KMS-11 (cell line): ENCODE results near the gene FTCD.

ENCODE experiments used
- H2AFZ ChIP-seq: fragments of 200-600 bp; sonication (generic); 2 replicates; pipeline ENCODE4 v1.6.1; 2016; ENCODE audit warnings: antibody characterized with exemption, mixed run types, low read depth
- H3K27ac ChIP-seq: fragments of 200-600 bp; sonication (generic); 2 replicates; pipeline ENCODE4 v1.6.1; 2016; ENCODE audit warnings: mild to moderate bottlenecking, mixed run types
- H3K27me3 ChIP-seq: fragments of 200-600 bp; sonication (generic); 2 replicates; pipeline ENCODE4 v1.6.1; 2017; ENCODE audit warnings: mild to moderate bottlenecking, low read depth, mixed run types, moderate library complexity; ENCODE audit not compliant: insufficient read depth
- H3K36me3 ChIP-seq: fragments of 200-600 bp; sonication (generic); 2 replicates; pipeline ENCODE4 v1.6.1; 2017; ENCODE audit warnings: mild to moderate bottlenecking, mixed run types; ENCODE audit not compliant: insufficient read depth
- H3K4me1 ChIP-seq: fragments of 200-600 bp; sonication (generic); 2 replicates; pipeline ENCODE4 v1.6.1; 2016; ENCODE audit warnings: mild to moderate bottlenecking, low read depth, mixed run types; ENCODE audit not compliant: poor library complexity, severe bottlenecking
- H3K4me2 ChIP-seq: fragments of 200-600 bp; sonication (generic); 2 replicates; pipeline ENCODE4 v1.7.0; 2016; ENCODE audit warnings: mild to moderate bottlenecking, mixed run types
- H3K4me3 ChIP-seq: fragments of 200-600 bp; sonication (generic); IDR thresholded peaks from 2 replicates; pipeline ENCODE4 v1.6.1; 2017; ENCODE audit warnings: low read depth, low read length, mixed read lengths; ENCODE audit not compliant: insufficient read depth
- H3K79me2 ChIP-seq: fragments of 200-600 bp; sonication (generic); 2 replicates; pipeline ENCODE4 v1.6.1; 2016; ENCODE audit warnings: low read depth, mixed run types; ENCODE audit not compliant: insufficient read depth
- H3K9ac ChIP-seq: fragments of 200-600 bp; sonication (generic); 2 replicates; pipeline ENCODE4 v1.6.1; 2016; ENCODE audit warnings: mild to moderate bottlenecking, mixed run types
- H4K20me1 ChIP-seq: fragments of 200-600 bp; sonication (generic); 2 replicates; pipeline ENCODE4 v1.6.1; 2016; ENCODE audit warnings: mild to moderate bottlenecking, mixed run types; ENCODE audit not compliant: insufficient read depth
- CTCF ChIP-seq: fragments of 200-600 bp; sonication (generic); conservative IDR thresholded peaks from 2 replicates; pipeline ENCODE4 v1.6.1; 2017; ENCODE audit warnings: low read depth, mild to moderate bottlenecking, antibody characterized with exemption, low read length, moderate library complexity, mixed read lengths

Gene FTCD

GRCh38 chr21:46113497-46114176 is 41.7 kb downstream of the FTCD start:
- Histone ChIP-seq H3K27ac (no peak overlapping the region), H2AFZ (no peak overlapping the region), H3K27me3 (peaks cover 83% of the 10 kb centered on the region), H3K4me2 (no peak overlapping the region), H3K9ac (no peak overlapping the region), H3K4me3 (no peak overlapping the region), H3K79me2 (no peaks in the 10 kb centered on the region), H3K4me1 (no peaks in the 10 kb centered on the region), H4K20me1 (no peaks in the 10 kb centered on the region), H3K36me3 (no peaks in the 10 kb centered on the region)
- no peak for TF ChIP-seq CTCF

- Histone ChIP-seq H3K36me3 (no peaks in the 10 kb centered on the region), H3K79me2 (no peaks in the 10 kb centered on the region), H3K4me2 (no peak overlapping the region), H3K4me1 (no peaks in the 10 kb centered on the region), H4K20me1 (no peaks in the 10 kb centered on the region), H3K9ac (no peak overlapping the region), H3K27me3 (peaks cover 84% of the 10 kb centered on the region), H3K4me3 (no peak overlapping the region), H2AFZ (no peak overlapping the region), H3K27ac (no peak overlapping the region)
- no peak for TF ChIP-seq CTCF
Observed at GRCh38 chr21:46112725-46113215, 42.6 kb downstream of the FTCD start.

- H3K4me1 ChIP-seq: no peaks in the 10 kb centered on the region
- no peak overlapping the region for H3K27ac ChIP-seq
- H2AFZ ChIP-seq: no peak overlapping the region
- no peak for TF ChIP-seq CTCF
- H3K4me2 ChIP-seq: no peak overlapping the region
- H4K20me1 ChIP-seq: no peaks in the 10 kb centered on the region
- peaks cover 80% of the 10 kb centered on the region for H3K27me3 ChIP-seq
- H3K79me2 ChIP-seq: no peaks in the 10 kb centered on the region
- H3K9ac ChIP-seq: no peak overlapping the region
- no peaks in the 10 kb centered on the region for H3K36me3 ChIP-seq
- H3K4me3 ChIP-seq: no peak overlapping the region
Observed at GRCh38 chr21:46111857-46112724, 43.3 kb downstream of the FTCD start.

GRCh38 chr21:46111193-46111571 is 44.2 kb downstream of the FTCD start:
- H3K4me3 ChIP-seq: no peak overlapping the region
- H4K20me1 ChIP-seq: no peaks in the 10 kb centered on the region
- TF ChIP-seq CTCF: no peak
- no peak overlapping the region for H3K4me2 ChIP-seq
- H3K27me3 ChIP-seq: peaks cover 79% of the 10 kb centered on the region
- H2AFZ ChIP-seq: no peak overlapping the region
- H3K36me3 ChIP-seq: no peaks in the 10 kb centered on the region
- H3K9ac ChIP-seq: no peak overlapping the region
- H3K4me1 ChIP-seq: no peaks in the 10 kb centered on the region
- no peak overlapping the region for H3K27ac ChIP-seq
- no peaks in the 10 kb centered on the region for H3K79me2 ChIP-seq
